HEK293 (cell line): ENCODE results near the gene CCDC71L.

Experiments
- CTCF ChIA-PET: fragments of 350-600 bp; formaldehyde crosslinking; extraction: SDS; loops from one replicate; lab custom pipeline; 2021; ENCODE audit warnings: antibody characterized with exemption; lab: Yijun Ruan, JAX
- POLR2A ChIA-PET: fragments of 300-600 bp; formaldehyde crosslinking; extraction: SDS; loops from one replicate; lab custom pipeline; 2020; ENCODE audit warnings: antibody characterized with exemption, inconsistent platforms; lab: Yijun Ruan, JAX
- H3K27ac ChIP-seq: fragments of 200-500 bp; sonication (Bioruptor generic); 2 replicates; pipeline ENCODE4 v1.5.1; 2014; ENCODE audit warnings: low read depth, low read length, control low read depth, inconsistent platforms; ENCODE audit errors: extremely low read depth
- H3K36me3 ChIP-seq, 2 experiments: fragments of 200-500 bp in 1 of 2; sonication (Bioruptor generic) in 1 of 2; 1 replicate in 1 of 2; 2 replicates in 1 of 2; pipeline ENCODE4 v1.5.1; 2014 to 2017; ENCODE audit warnings: inconsistent platforms in 2 of 2, low read length in 2 of 2; ENCODE audit not compliant: control insufficient read depth in 2 of 2, insufficient read depth in 1 of 2
- H3K4me1 ChIP-seq: fragments of 200-500 bp; sonication (Bioruptor generic); 2 replicates; pipeline ENCODE4 v1.5.1; 2014; ENCODE audit warnings: mild to moderate bottlenecking, low read length, inconsistent platforms; ENCODE audit not compliant: control insufficient read depth, insufficient read depth
- H3K4me3 ChIP-seq: 2 replicates; pipeline ENCODE4 v1.5.1; 2011; ENCODE audit warnings: low read depth, mild to moderate bottlenecking, control low read depth, low read length, moderate library complexity
- H3K9me3 ChIP-seq: fragments of 200-500 bp; sonication (Bioruptor generic); 2 replicates; pipeline ENCODE4 v1.5.1; 2014; ENCODE audit warnings: low read depth, low read length, inconsistent platforms; ENCODE audit not compliant: control insufficient read depth, insufficient read depth
- BCL11B ChIP-seq: fragments of 450-650 bp; formaldehyde crosslinking; IDR thresholded peaks from 2 replicates; pipeline ENCODE4 v1.5.1; 2016; ENCODE audit warnings: low read depth, missing biosample characterization, missing genetic modification characterization
- MZF1 ChIP-seq: fragments of 450-650 bp; formaldehyde crosslinking; IDR thresholded peaks from 2 replicates; pipeline ENCODE4 v1.5.1; 2017; ENCODE audit warnings: missing biosample characterization, missing genetic modification characterization, borderline replicate concordance
- PBX3 ChIP-seq: sonication (generic); formaldehyde crosslinking; IDR thresholded peaks from 2 replicates; pipeline ENCODE4 v1.8.1; 2022; ENCODE audit warnings: mild to moderate bottlenecking, moderate library complexity, missing genetic modification reagents
- PRDM1 ChIP-seq: fragments of 450-650 bp; formaldehyde crosslinking; IDR thresholded peaks from 2 replicates; pipeline ENCODE4; 2016; ENCODE audit warnings: missing biosample characterization, missing genetic modification characterization
- ZBTB21 ChIP-seq: fragments of 450-650 bp; formaldehyde crosslinking; IDR thresholded peaks from 2 replicates; pipeline ENCODE4 v1.5.1; 2017; ENCODE audit warnings: missing biosample characterization, missing genetic modification characterization
- ZFP37 ChIP-seq: fragments of 450-650 bp; formaldehyde crosslinking; IDR thresholded peaks from 2 replicates; pipeline ENCODE4 v1.5.1; 2016; ENCODE audit warnings: missing biosample characterization, missing genetic modification characterization
- ZNF132 ChIP-seq: fragments of 450-650 bp; formaldehyde crosslinking; IDR thresholded peaks from 2 replicates; pipeline ENCODE4 v1.5.1; 2017; ENCODE audit warnings: missing biosample characterization, missing genetic modification characterization, borderline replicate concordance
- ZNF24 ChIP-seq: fragments of 450-650 bp; formaldehyde crosslinking; IDR thresholded peaks from 2 replicates; pipeline ENCODE4 v1.5.1; 2016; ENCODE audit warnings: missing biosample characterization, missing genetic modification characterization
- ZNF248 ChIP-seq: fragments of 450-650 bp; formaldehyde crosslinking; IDR thresholded peaks from 2 replicates; pipeline ENCODE4 v1.5.1; 2017; ENCODE audit warnings: missing biosample characterization, missing genetic modification characterization
- ZNF280C ChIP-seq: fragments of 450-650 bp; formaldehyde crosslinking; IDR thresholded peaks from 2 replicates; pipeline ENCODE4 v1.5.1; 2016; ENCODE audit warnings: missing biosample characterization, missing genetic modification characterization
- ZNF394 ChIP-seq: fragments of 450-650 bp; formaldehyde crosslinking; IDR thresholded peaks from 2 replicates; pipeline ENCODE4 v1.5.1; 2016; ENCODE audit warnings: missing biosample characterization, missing genetic modification characterization, mild to moderate bottlenecking, moderate library complexity, borderline replicate concordance
- ZNF560 ChIP-seq: fragments of 450-650 bp; formaldehyde crosslinking; IDR thresholded peaks from 2 replicates; pipeline ENCODE4 v1.5.1; 2017; ENCODE audit warnings: missing biosample characterization, missing genetic modification characterization, borderline replicate concordance
- ZNF580 ChIP-seq: fragments of 450-650 bp; formaldehyde crosslinking; IDR thresholded peaks from 2 replicates; pipeline ENCODE4 v1.5.1; 2016; ENCODE audit warnings: missing biosample characterization, missing genetic modification characterization
- ZNF585B ChIP-seq: fragments of 450-650 bp; formaldehyde crosslinking; IDR thresholded peaks from 2 replicates; pipeline ENCODE4 v1.5.1; 2016; ENCODE audit warnings: missing biosample characterization, missing genetic modification characterization
- ZNF600 ChIP-seq: fragments of 450-650 bp; formaldehyde crosslinking; IDR thresholded peaks from 2 replicates; pipeline ENCODE4 v1.5.1; 2016; ENCODE audit warnings: missing biosample characterization, missing genetic modification characterization
- ZNF645 ChIP-seq: fragments of 450-650 bp; formaldehyde crosslinking; IDR thresholded peaks from 2 replicates; pipeline ENCODE4; 2016; ENCODE audit warnings: missing biosample characterization, missing genetic modification characterization
- ZNF776 ChIP-seq: fragments of 450-650 bp; formaldehyde crosslinking; IDR thresholded peaks from 2 replicates; pipeline ENCODE4 v1.5.0; 2017; ENCODE audit warnings: missing biosample characterization, missing genetic modification characterization, borderline replicate concordance
- ZNF777 ChIP-seq: fragments of 450-650 bp; formaldehyde crosslinking; IDR thresholded peaks from 2 replicates; pipeline ENCODE4 v1.5.1; 2017; ENCODE audit warnings: missing biosample characterization, missing genetic modification characterization, borderline replicate concordance
- ZNF791 ChIP-seq: fragments of 450-650 bp; formaldehyde crosslinking; IDR thresholded peaks from 2 replicates; pipeline ENCODE4 v1.5.1; 2016; ENCODE audit warnings: missing biosample characterization, missing genetic modification characterization
- TF ChIP-seq, protein P1 (sequence below): fragments of 450-650 bp; formaldehyde crosslinking; IDR thresholded peaks from 2 replicates; pipeline ENCODE4 v1.5.1; 2016; ENCODE audit warnings: missing biosample characterization, missing genetic modification characterization, borderline replicate concordance
- TF ChIP-seq, protein P2 (sequence below): fragments of 450-650 bp; formaldehyde crosslinking; IDR thresholded peaks from 2 replicates; pipeline ENCODE4 v1.5.1; 2016; ENCODE audit warnings: missing biosample characterization, missing genetic modification characterization, low read depth
- TF ChIP-seq, protein P3 (sequence below): fragments of 450-650 bp; formaldehyde crosslinking; IDR thresholded peaks from 2 replicates; pipeline ENCODE4 v1.5.1; 2017; ENCODE audit warnings: missing biosample characterization, missing genetic modification characterization

The CCDC71L gene

DNA sequence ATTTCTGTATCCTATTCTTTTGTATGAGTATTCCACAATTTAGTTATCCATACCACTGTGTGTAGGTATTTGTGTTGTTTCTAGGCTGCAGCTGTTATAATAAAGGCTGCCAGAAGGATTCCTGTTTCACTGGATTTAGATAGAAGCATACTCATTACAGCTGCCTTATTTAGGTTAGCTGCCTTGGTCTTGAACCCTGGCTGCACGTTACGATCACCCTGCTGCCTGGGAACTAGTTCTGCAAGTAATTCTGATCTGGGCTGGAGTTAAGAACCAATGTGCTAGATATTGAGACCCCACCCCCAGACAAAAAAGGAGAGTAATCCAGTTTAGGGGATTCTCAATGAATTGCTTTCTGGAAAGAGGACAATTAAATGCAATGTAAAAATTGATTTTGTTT is 43.1 kb downstream of the CCDC71L start (continued):
- TF ChIP-seq, protein P1, sequence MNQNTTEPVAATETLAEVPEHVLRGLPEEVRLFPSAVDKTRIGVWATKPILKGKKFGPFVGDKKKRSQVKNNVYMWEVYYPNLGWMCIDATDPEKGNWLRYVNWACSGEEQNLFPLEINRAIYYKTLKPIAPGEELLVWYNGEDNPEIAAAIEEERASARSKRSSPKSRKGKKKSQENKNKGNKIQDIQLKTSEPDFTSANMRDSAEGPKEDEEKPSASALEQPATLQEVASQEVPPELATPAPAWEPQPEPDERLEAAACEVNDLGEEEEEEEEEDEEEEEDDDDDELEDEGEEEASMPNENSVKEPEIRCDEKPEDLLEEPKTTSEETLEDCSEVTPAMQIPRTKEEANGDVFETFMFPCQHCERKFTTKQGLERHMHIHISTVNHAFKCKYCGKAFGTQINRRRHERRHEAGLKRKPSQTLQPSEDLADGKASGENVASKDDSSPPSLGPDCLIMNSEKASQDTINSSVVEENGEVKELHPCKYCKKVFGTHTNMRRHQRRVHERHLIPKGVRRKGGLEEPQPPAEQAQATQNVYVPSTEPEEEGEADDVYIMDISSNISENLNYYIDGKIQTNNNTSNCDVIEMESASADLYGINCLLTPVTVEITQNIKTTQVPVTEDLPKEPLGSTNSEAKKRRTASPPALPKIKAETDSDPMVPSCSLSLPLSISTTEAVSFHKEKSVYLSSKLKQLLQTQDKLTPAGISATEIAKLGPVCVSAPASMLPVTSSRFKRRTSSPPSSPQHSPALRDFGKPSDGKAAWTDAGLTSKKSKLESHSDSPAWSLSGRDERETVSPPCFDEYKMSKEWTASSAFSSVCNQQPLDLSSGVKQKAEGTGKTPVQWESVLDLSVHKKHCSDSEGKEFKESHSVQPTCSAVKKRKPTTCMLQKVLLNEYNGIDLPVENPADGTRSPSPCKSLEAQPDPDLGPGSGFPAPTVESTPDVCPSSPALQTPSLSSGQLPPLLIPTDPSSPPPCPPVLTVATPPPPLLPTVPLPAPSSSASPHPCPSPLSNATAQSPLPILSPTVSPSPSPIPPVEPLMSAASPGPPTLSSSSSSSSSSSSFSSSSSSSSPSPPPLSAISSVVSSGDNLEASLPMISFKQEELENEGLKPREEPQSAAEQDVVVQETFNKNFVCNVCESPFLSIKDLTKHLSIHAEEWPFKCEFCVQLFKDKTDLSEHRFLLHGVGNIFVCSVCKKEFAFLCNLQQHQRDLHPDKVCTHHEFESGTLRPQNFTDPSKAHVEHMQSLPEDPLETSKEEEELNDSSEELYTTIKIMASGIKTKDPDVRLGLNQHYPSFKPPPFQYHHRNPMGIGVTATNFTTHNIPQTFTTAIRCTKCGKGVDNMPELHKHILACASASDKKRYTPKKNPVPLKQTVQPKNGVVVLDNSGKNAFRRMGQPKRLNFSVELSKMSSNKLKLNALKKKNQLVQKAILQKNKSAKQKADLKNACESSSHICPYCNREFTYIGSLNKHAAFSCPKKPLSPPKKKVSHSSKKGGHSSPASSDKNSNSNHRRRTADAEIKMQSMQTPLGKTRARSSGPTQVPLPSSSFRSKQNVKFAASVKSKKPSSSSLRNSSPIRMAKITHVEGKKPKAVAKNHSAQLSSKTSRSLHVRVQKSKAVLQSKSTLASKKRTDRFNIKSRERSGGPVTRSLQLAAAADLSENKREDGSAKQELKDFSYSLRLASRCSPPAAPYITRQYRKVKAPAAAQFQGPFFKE (tag by site-specific recombination) = no peak
- TF ChIP-seq ZNF248 (no peak), ZNF24 (no peak), ZNF280C (tag by site-specific recombination) (no peak), ZNF560 (tag by site-specific recombination) (no peak), ZNF585B (tag by site-specific recombination) (no peak), ZNF600 (no peak), ZNF777 (no peak), ZNF791 (no peak), BCL11B (tag by site-specific recombination) (no peak)

DNA sequence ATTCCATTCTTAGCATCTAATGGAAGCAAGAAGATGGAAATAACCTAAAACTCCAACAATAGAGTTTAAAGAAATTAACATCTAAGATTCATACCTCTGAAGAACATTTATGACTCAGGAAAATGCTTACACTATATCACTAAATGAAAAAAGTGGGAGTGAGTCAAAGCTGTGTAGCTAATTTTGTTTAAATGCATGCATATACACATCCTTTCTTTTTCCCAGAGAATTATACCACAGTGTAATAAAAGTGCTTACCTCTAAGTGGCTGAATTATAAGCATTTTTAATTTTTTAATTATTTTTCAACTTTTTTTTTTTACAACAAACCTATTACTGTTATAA is 44.3 kb downstream of the CCDC71L start:
- Histone ChIP-seq H3K36me3 (no peaks in the 10 kb centered on the region), H3K9me3 (no peaks in the 10 kb centered on the region), H3K4me3 (no peak overlapping the region), H3K27ac (no peak overlapping the region), H3K4me1 (no peaks in the 10 kb centered on the region)
- TF ChIP-seq, protein P2, sequence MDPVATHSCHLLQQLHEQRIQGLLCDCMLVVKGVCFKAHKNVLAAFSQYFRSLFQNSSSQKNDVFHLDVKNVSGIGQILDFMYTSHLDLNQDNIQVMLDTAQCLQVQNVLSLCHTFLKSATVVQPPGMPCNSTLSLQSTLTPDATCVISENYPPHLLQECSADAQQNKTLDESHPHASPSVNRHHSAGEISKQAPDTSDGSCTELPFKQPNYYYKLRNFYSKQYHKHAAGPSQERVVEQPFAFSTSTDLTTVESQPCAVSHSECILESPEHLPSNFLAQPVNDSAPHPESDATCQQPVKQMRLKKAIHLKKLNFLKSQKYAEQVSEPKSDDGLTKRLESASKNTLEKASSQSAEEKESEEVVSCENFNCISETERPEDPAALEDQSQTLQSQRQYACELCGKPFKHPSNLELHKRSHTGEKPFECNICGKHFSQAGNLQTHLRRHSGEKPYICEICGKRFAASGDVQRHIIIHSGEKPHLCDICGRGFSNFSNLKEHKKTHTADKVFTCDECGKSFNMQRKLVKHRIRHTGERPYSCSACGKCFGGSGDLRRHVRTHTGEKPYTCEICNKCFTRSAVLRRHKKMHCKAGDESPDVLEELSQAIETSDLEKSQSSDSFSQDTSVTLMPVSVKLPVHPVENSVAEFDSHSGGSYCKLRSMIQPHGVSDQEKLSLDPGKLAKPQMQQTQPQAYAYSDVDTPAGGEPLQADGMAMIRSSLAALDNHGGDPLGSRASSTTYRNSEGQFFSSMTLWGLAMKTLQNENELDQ = no peak
- TF ChIP-seq ZNF580 (tag by site-specific recombination) = no peak
- no peak for TF ChIP-seq ZBTB21 (tag by site-specific recombination)
- TF ChIP-seq ZNF132 (tag by site-specific recombination) = no peak
- TF ChIP-seq PBX3 (CRISPR knock-in tag) = no peak
- no peak for TF ChIP-seq ZFP37 (tag by site-specific recombination)
- TF ChIP-seq ZNF791 = no peak
- no peak for TF ChIP-seq MZF1
- TF ChIP-seq ZNF394 (tag by site-specific recombination) = no peak
- TF ChIP-seq, protein P3, sequence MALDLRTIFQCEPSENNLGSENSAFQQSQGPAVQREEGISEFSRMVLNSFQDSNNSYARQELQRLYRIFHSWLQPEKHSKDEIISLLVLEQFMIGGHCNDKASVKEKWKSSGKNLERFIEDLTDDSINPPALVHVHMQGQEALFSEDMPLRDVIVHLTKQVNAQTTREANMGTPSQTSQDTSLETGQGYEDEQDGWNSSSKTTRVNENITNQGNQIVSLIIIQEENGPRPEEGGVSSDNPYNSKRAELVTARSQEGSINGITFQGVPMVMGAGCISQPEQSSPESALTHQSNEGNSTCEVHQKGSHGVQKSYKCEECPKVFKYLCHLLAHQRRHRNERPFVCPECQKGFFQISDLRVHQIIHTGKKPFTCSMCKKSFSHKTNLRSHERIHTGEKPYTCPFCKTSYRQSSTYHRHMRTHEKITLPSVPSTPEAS = no peak
- no peak for TF ChIP-seq ZNF645
- TF ChIP-seq ZNF776 = no peak
- TF ChIP-seq PRDM1 (tag by site-specific recombination) = no peak
- ChIA-PET CTCF (no interaction called here), POLR2A (no interaction called here)
